Pulmonary artery endothelial cell (primary cell): ENCODE results near the gene THBS2. TPM values are rescaled to one million over a fixed set of nuclear protein-coding genes. Genes with fewer than 3 reads are reported as not detected.
"Not testable (repeated sequence)": the region's sequence is repeated elsewhere in the genome, so short reads cannot be mapped to it uniquely, and the experiment has no call there.

ENCODE experiments used
- DNase-seq: peaks from one replicate; pipeline ENCODE4 v3.0.0-alpha.2; 2011; ENCODE audit warnings: low read depth, low spot score
- total RNA-seq: library from RNA; depleted of rRNA; stranded (reverse); fragments of >200 nt; gene quantifications from 2 replicates; pipeline ENCODE4 v1.2.3, GENCODE V29; 2014

THBS2 gene
- total RNA-seq, 1 donor from 2014 or later = 7.9 TPM

DNA sequence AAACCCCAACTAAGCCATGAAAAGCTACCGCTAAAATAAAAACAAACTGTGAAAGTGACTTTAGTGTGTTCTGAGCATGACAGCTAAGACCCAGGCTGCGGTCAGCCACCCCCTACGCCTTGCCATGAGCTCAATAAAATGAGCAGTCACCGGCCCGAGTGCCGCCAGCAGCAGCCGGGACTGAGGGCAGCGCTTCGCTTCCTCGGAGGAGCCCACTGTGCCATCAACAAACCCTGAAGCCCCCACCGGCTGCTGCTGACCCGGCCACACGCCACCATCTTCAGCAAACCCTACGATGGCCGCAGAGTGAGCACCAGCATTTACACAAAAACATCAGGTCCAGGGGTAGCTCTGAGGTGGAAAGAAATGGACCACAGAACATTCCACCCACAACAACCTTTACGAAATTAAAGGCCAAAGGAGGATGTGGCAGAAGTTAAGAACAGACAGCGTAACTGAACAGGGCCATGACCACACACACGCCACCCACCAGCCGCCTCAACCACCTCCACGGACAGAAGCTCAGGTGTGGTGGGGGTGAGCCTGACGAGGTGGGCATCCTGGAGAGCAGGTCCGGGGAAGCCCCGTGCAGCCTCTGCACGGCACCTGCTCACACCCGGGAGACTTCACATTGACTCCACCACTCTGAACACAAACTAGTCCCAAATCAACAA, 67.0 kb downstream of the THBS2 start:
- DNase-seq = no peak

- DNase-seq = no peak
Measured at GRCh38 chr6:169185692-169186485, 67.8 kb downstream of the THBS2 start.

DNA sequence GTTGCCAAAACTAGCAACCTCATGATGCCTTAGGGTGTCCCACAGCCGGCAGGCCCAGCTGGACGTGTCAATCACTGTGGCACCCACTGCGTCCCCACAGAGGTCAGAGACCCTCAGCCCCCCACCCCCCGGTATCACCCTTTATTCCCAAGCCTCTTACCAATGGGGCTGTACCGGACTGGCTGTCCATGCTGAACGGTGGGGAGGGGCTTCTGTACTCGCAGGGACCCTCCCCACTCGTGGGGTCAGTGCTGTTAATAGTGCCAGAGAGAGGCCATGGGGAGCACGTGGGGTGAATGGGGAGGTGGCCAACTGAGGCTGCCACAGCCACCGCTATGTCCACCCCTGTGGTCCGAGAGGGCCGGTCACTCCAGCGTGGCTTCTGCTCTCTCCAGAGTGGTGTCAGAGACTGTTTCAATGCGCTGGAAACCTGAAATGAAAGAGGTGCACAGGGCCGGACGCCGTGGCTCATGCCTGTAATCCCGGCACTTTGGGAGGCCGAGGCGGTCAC, 68.6 kb downstream of the THBS2 start:
- no peak for DNase-seq

- DNase-seq = no peak
Measured at GRCh38 chr6:169184419-169184818, 69.2 kb downstream of the THBS2 start.

GRCh38 chr6:169183233-169183632, 70.4 kb downstream of the THBS2 start:
- no peak for DNase-seq

- not testable (repeated sequence) for DNase-seq
Measured at GRCh38 chr6:169179831-169180230, 73.8 kb downstream of the THBS2 start.

DNA sequence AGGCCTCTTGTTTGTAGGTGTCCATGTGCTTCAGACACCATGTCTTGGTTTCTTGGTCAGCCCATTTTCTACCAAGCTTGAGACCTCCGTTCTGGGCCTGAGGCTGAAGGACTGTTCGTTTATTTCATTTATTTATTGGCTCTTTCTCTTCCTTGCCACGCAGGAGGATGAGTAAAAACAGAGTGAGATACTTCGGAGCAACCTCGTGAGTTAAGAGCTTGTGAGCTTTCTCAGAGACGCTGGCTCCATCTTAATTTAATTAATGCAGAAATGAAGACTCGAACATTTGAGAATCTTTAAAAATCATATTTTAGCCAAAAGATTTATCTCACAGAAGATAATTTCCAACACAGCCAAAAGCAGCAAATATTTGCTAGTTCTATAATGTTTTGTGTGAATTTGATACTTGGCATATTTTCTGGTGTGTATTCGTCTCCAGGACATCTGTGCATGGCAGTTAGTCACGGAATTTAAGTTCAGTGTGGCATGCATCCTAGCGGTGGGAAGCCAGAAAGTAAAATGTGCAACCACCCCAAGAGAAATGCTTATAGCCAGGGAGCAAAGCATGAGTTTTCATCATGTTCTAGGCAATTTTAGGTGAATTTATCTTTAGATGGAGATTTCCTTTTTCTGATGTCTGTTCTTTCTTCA, 76.0 kb downstream of the THBS2 start:
- no peak for DNase-seq

DNA sequence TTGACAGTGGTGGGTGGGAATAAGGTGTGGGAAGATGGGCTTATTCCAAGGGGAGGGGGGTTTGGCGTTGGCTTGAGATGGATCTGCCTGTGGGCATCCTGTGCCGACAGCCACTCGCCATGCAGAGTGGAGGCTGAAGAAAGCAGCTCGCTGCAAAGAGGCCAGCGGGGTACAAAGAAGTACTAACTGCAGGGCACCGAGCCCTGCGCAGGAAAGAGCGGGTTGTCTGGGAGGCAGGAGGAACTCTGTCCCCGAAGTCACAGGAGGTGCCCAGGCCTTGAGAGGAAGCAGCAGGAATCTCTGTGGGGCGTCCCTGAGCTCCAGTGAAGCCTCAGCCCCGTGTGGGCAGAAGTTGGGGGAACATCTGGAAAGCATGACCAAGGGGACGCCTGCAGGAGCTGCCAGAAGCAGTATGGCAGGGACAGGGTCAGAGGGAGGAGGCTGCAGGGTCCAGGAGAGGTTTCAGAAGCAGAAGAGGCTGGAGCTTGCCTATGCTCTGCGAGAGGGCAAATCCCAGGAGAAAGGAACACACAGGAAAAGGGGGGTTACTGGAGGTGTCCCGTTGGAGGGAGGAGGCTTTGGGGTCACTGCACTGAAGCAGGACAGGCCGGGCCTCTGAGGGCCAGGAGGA, 77.2 kb downstream of the THBS2 start:
- DNase-seq = no peak

DNA sequence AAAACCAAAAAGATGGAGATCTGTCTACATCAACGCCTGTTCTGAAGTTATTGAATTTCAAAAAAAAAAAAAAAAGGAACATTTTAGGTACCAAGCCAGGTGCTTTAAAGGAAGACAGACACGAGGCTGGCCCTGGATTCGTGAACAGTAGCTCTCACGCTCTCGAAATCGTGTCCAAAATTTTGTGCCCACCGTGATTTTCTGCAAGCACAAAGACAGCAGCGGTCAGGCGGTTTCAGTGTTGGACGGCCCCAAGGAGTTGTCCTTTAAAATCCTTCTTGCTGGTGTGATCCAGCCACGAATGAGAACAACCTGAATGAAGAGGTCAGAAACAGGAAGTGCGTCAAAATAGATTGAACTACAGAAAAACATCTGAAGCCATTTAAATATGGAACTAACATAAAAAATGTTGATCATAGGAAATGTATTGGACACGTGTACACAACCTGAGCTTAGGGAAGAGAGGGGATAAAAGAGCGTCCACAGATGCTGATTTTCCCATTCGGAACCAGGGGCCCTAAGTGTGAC, 78.2 kb downstream of the THBS2 start:
- no peak for DNase-seq

DNA sequence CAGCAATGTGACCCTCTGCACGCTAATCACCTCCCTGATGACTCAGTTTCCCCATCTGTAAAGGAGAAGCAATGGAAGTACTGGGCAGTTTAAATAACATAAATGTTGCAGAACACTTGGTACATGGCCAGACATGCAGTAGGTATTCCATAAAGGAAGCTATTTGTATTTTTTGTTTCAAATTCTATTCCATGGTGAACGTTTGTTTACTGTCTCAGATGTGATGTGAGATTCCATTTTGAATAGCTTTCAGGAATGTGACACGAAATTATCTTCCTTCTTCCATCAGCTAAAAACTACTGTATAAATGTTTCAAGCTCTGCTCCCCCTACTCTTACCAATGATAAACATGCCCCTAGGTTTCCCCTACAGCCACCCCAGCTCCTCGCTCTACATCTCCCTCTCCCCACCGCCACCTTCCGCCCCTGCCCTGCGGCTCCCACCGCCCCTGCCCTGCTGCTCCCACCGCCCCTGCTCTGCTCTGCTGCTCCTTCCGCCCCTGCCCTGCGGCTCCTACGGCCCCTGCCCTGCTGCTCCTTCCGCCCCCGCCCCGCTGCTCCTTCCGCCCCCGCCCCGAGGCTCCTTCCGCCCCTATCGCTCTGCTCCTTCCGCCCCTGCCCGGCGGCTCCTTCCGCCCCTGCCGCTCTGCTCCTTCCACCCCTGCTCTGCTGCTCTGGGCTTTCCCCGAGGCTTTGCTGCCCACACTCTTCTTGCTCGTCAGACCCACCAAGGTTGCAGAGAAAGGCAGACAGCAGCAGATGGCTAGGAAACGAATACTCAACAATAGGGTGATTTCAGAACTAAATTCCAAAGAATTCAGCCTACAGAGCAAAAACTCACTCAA, 78.9 kb downstream of the THBS2 start:
- no peak for DNase-seq

GRCh38 chr6:169173532-169174268, 79.9 kb downstream of the THBS2 start:
- no peak for DNase-seq

- DNase-seq = no peak
Measured at GRCh38 chr6:169172946-169173345, 80.7 kb downstream of the THBS2 start.

- peak; percentile 54 for DNase-seq
Measured at GRCh38 chr6:169172456-169172855, 81.2 kb downstream of the THBS2 start.

- DNase-seq = peak; percentile 49
Measured at GRCh38 chr6:169171951-169172350, 81.7 kb downstream of the THBS2 start.

DNA sequence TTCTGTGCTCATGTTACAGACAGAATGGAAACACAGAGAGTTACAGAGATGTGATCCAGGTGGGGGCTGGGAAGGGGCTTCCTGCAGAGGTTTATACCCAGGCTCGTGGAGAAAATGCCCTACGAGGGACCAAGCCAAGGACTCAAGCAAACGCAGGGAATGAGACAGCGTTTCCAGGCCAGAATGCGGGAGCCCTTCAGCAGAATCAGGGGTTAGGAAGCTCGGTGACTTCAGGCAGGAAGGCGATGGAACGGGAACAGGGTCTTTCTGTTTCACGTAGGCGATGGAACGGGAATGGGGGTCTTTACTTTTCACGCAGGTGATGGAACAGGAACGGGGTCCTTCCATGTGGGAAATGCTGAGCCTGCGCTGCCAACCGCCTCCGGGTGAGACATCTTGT, 82.6 kb downstream of the THBS2 start:
- DNase-seq = no peak

GRCh38 chr6:169170583-169170955, 83.1 kb downstream of the THBS2 start:
- DNase-seq = no peak

DNA sequence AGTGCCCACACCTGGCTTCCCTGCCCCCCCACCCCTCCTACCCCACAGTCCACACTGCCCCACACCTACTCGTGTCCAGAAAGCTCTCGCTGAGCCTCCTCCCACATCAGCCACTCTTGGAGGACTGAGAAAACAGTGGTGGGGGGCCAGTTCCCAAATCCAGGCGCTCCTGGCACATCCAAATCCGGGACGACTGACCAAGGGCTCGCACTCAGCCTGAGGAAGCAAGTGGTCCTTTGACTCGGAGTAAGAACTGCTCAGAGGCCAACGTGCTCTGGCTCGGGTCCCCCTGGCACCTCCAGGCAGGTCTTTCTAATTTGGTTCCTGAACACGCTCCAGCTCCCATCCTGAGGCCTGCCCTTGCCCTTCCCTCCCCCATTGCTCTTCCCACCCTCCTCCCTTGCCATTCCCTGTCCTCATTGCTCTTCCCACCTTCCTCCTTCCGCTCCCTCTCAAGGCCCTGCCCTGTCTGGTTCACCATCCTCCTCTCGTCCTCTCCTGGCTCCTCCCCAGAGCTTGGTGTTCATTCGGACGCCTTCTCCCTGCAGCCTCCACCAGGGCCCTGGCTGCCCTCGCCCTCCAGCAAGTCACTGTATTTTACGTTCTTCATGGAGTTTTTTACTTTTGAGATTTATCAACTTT, 83.6 kb downstream of the THBS2 start:
- DNase-seq = no peak

GRCh38 chr6:169169375-169169774, 84.3 kb downstream of the THBS2 start:
- no peak for DNase-seq

DNA sequence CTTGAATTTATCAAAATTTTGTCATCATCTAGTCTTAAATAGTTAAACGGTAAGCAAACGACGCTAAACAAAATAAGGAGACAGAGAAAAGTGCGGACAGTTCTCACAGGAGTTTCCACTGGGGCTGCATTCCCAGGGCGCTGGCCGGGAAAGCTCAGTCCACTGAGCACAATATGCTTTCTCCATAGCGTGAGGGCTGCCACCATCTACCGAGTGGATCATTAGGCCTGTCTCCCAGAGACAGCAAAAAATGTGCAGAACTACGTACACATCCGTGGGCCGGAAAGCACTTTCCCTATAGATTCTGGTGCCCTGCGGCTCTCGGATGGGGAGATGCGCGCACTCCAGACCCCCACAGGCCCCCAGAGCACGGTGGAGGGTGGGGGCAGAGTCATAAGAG, 84.9 kb downstream of the THBS2 start:
- no peak for DNase-seq

- DNase-seq = no peak
Measured at GRCh38 chr6:169168302-169168630, 85.4 kb downstream of the THBS2 start.
